HG03280 (cell line): Measurements from ENCODE around the gene HADH.
A peak's percentile ranks its signal among the peaks of the same experiment; 100 is the strongest.
"Not testable (repeated sequence)": the region's sequence is repeated elsewhere in the genome, so short reads cannot be mapped to it uniquely, and the experiment has no call there.

Source experiments
- ATAC-seq: cut with Tn5 transposase; IDR thresholded peaks from one replicate; pipeline ENCODE4 v1.9.1; 2021; ENCODE audit warnings: mild to moderate bottlenecking, moderate library complexity; ENCODE audit not compliant: unreplicated experiment

The HADH gene

GRCh38 chr4:107994894-107995293 lies 5.2 kb downstream of the HADH start:
- no peak for ATAC-seq

- no peak for ATAC-seq
These were observed 7.5 kb downstream of the HADH start for GRCh38 chr4:107996949-107997788.

GRCh38 chr4:107997794-107998193 lies 8.1 kb downstream of the HADH start:
- ATAC-seq: no peak

- no peak for ATAC-seq
These were observed 10.3 kb downstream of the HADH start for GRCh38 chr4:107999932-108000539.

- ATAC-seq: no peak
These were observed 11.9 kb downstream of the HADH start for GRCh38 chr4:108001540-108002135.

GRCh38 chr4:108003982-108004515 lies 14.4 kb downstream of the HADH start:
- no peak for ATAC-seq

- ATAC-seq: no peak
These were observed 15.0 kb downstream of the HADH start for GRCh38 chr4:108004646-108005045.

GRCh38 chr4:108005807-108006206 lies 16.1 kb downstream of the HADH start:
- no peak for ATAC-seq

- no peak for ATAC-seq
These were observed 16.7 kb downstream of the HADH start for GRCh38 chr4:108006361-108006760.

GRCh38 chr4:108007984-108008383 lies 18.3 kb downstream of the HADH start:
- no peak for ATAC-seq

GRCh38 chr4:108008721-108009120 lies 19.0 kb downstream of the HADH start:
- no peak for ATAC-seq

- ATAC-seq: no peak
These were observed 20.5 kb downstream of the HADH start for GRCh38 chr4:108010167-108010566.

GRCh38 chr4:108012382-108012781 lies 22.7 kb downstream of the HADH start:
- ATAC-seq: not testable (repeated sequence)

GRCh38 chr4:108013327-108013726 lies 23.6 kb downstream of the HADH start:
- ATAC-seq: no peak

GRCh38 chr4:108013955-108014354 lies 24.3 kb downstream of the HADH start:
- no peak for ATAC-seq

- peak; percentile 79 for ATAC-seq
These were observed 28.6 kb downstream of the HADH start for GRCh38 chr4:108018040-108018883.

- ATAC-seq: no peak
These were observed 29.1 kb downstream of the HADH start for GRCh38 chr4:108018884-108019187.

GRCh38 chr4:108024085-108024877 lies 34.6 kb downstream of the HADH start:
- ATAC-seq: no peak

GRCh38 chr4:108024878-108025165 lies 35.1 kb downstream of the HADH start:
- ATAC-seq: no peak

- ATAC-seq: no peak
These were observed 39.5 kb downstream of the HADH start for GRCh38 chr4:108029016-108029720.
